Fibroblast of skin of left biceps (primary cell): ENCODE results near the gene GATA6.
"Not testable (repeated sequence)": the region's sequence is repeated elsewhere in the genome, so short reads cannot be mapped to it uniquely, and the experiment has no call there.

Experiments used
- DNase-seq, 2 experiments: peaks; one replicate each; pipeline ENCODE4 v3.0.0-alpha.2; 2013; ENCODE audit warnings: low read depth in 2 of 2

Gene GATA6

GRCh38 chr18:22204214-22204536, 34.8 kb downstream of the GATA6 start:
- DNase-seq: no peak

- no peak for DNase-seq
Observed at GRCh38 chr18:22204996-22205395, 35.6 kb downstream of the GATA6 start.

GRCh38 chr18:22207021-22207758, 37.8 kb downstream of the GATA6 start:
- DNase-seq: peak in 1 of 2 experiments; percentile 14

GRCh38 chr18:22210311-22210754, 40.9 kb downstream of the GATA6 start:
- no peak for DNase-seq

- no peak for DNase-seq
Observed at GRCh38 chr18:22211657-22212056, 42.3 kb downstream of the GATA6 start.

GRCh38 chr18:22213333-22213973, 44.1 kb downstream of the GATA6 start:
- DNase-seq: no peak

GRCh38 chr18:22214731-22215528, 45.5 kb downstream of the GATA6 start:
- DNase-seq: peak in 1 of 2 experiments; percentile 5

GRCh38 chr18:22218835-22219234, 49.4 kb downstream of the GATA6 start:
- DNase-seq: no peak

- no peak for DNase-seq
Observed at GRCh38 chr18:22219568-22220355, 50.4 kb downstream of the GATA6 start.

- DNase-seq: not testable (repeated sequence)
Observed at GRCh38 chr18:22220585-22220984, 51.2 kb downstream of the GATA6 start.

- no peak for DNase-seq
Observed at GRCh38 chr18:22221350-22221749, 52.0 kb downstream of the GATA6 start.

GRCh38 chr18:22223254-22223964, 54.0 kb downstream of the GATA6 start:
- peak; percentile 29 for DNase-seq

- DNase-seq: no peak
Observed at GRCh38 chr18:22223965-22224322, 54.6 kb downstream of the GATA6 start.

GRCh38 chr18:22224339-22224738, 55.0 kb downstream of the GATA6 start:
- DNase-seq: no peak

GRCh38 chr18:22226801-22227200, 57.4 kb downstream of the GATA6 start:
- no peak for DNase-seq

GRCh38 chr18:22228976-22229375, 59.6 kb downstream of the GATA6 start:
- peak in 1 of 2 experiments; percentile 4 for DNase-seq

- no peak for DNase-seq
Observed at GRCh38 chr18:22229456-22230124, 60.2 kb downstream of the GATA6 start.

GRCh38 chr18:22230471-22230945, 61.1 kb downstream of the GATA6 start:
- peak in 1 of 2 experiments; percentile 7 for DNase-seq

GRCh38 chr18:22233266-22233665, 63.9 kb downstream of the GATA6 start:
- DNase-seq: no peak

- no peak for DNase-seq
Observed at GRCh38 chr18:22238036-22238435, 68.6 kb downstream of the GATA6 start.

- no peak for DNase-seq
Observed at GRCh38 chr18:22238681-22239080, 69.3 kb downstream of the GATA6 start.
